PC-9 (cell line): ENCODE measurements around the gene C6orf118.

Experiments
- EZH2 ChIP-seq: fragments of 200-600 bp; sonication (generic); IDR thresholded peaks from 2 replicates; pipeline ENCODE4 v1.8.0; 2017; ENCODE audit warnings: antibody characterized with exemption, low read depth
- TF ChIP-seq, protein P1 (sequence below): fragments of 200-600 bp; sonication (generic); conservative IDR thresholded peaks from 2 replicates; pipeline ENCODE4 v1.6.1; 2017; ENCODE audit warnings: mixed run types, antibody characterized with exemption, mild to moderate bottlenecking, moderate library complexity

DNA sequence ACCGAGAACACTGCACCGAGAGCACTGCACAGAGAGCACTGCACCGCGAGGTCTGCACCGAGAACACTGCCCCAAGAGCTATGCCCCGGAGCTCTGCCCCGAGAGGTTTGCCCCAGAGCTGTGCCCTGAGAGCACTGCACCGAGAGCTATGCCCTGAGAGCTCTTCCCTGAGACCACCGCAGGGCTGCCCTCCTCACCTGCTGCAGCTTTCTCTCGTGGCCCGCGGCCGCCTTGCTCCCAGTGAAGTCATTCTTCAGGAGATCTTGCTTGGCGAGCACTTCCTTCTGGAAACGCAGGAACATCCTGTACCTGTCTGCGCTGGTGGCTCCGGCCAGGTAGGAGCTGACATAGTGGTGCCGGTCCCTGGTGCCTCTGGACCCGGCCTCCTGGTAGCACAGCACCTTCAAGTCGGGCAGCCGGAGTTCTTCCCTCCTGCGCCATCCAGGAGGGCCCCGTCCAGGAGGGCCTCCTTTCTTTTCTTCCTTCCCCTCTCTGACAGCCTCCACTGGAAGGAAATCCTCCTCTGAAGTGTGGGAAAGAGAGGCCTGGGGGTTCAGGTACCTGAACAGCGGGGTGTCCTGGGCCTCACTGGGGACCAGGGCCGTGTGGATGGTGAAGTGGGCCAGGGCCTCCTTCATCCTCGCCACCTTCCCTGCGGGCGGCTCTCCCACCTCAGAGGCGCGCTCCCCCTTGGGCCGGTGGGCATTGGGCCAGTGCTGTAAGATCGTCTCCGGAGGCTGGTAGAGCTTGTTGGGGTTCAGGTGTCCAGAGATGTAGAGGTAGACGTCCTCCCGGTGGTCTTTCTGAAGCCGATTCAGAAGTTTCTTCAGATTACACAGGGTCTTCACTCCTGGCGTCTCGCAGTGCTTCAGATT lies 7.8 kb downstream of the C6orf118 start:
- TF ChIP-seq, protein P1, sequence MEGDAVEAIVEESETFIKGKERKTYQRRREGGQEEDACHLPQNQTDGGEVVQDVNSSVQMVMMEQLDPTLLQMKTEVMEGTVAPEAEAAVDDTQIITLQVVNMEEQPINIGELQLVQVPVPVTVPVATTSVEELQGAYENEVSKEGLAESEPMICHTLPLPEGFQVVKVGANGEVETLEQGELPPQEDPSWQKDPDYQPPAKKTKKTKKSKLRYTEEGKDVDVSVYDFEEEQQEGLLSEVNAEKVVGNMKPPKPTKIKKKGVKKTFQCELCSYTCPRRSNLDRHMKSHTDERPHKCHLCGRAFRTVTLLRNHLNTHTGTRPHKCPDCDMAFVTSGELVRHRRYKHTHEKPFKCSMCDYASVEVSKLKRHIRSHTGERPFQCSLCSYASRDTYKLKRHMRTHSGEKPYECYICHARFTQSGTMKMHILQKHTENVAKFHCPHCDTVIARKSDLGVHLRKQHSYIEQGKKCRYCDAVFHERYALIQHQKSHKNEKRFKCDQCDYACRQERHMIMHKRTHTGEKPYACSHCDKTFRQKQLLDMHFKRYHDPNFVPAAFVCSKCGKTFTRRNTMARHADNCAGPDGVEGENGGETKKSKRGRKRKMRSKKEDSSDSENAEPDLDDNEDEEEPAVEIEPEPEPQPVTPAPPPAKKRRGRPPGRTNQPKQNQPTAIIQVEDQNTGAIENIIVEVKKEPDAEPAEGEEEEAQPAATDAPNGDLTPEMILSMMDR = no peak
- no peak for TF ChIP-seq EZH2
